Measurements from ENCODE around the gene CYTH1.

DNA sequence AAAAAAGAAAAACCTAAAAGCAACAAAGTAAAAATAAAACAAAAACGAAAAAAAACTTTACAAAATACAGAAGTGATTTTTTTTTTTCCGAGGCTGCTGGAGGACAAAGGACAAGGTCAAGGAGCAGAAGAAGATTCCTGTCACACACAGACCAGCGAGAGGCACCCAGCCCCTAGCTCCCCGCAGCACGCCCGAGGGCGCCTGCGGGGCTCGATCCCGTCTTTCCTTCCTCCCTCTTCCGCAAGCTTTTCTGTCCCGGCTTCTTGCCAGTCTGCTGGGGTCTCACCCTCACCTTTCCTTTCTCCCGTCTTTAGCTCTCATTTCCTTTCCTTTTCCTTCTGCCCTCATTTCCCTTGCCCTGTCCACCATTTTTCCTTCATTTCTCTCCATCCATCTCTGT is 138.7 kb downstream of the CYTH1 start:
- TF ChIP-seq, protein P1, sequence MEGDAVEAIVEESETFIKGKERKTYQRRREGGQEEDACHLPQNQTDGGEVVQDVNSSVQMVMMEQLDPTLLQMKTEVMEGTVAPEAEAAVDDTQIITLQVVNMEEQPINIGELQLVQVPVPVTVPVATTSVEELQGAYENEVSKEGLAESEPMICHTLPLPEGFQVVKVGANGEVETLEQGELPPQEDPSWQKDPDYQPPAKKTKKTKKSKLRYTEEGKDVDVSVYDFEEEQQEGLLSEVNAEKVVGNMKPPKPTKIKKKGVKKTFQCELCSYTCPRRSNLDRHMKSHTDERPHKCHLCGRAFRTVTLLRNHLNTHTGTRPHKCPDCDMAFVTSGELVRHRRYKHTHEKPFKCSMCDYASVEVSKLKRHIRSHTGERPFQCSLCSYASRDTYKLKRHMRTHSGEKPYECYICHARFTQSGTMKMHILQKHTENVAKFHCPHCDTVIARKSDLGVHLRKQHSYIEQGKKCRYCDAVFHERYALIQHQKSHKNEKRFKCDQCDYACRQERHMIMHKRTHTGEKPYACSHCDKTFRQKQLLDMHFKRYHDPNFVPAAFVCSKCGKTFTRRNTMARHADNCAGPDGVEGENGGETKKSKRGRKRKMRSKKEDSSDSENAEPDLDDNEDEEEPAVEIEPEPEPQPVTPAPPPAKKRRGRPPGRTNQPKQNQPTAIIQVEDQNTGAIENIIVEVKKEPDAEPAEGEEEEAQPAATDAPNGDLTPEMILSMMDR (IDR thresholded peaks at IDR 0.05; ENCODE audit: low read depth, low read length, missing input control), result no peak
- no peak for TF ChIP-seq TAF1 (conservative IDR thresholded peaks at IDR 0.05)
- TF ChIP-seq RAD21 (IDR thresholded peaks at IDR 0.05), result no peak
